A549 (cell line): ENCODE measurements around the gene ADAMTS13. TPM values are rescaled to one million over a fixed set of nuclear protein-coding genes. Genes with fewer than 3 reads are reported as not detected.

Source experiments
- ATAC-seq, 2 experiments: fragments of 200-7000 bp in 1 of 2; fragments of >200 bp in 1 of 2; cut with Nextera tagmentation in 1 of 2; cut with Tn5 transposase in 1 of 2; 3 replicates each; pipeline versions ENCODE4 v1.8.0 to v1.9.1; 2018 to 2020; ENCODE audit warnings: mild to moderate bottlenecking in 1 of 2, moderate library complexity in 1 of 2
- CTCF ChIA-PET: fragments of 300-600 bp; sonication (Branson Sonifier 250); formaldehyde crosslinking; extraction: SDS; loops from one replicate; lab custom pipeline; 2021; ENCODE audit warnings: antibody characterized with exemption, inconsistent platforms; lab: Yijun Ruan, JAX
- POLR2A ChIA-PET: fragments of 350-600 bp; formaldehyde crosslinking; extraction: SDS; loops from one replicate; lab custom pipeline; 2021; ENCODE audit warnings: antibody characterized with exemption, inconsistent platforms; lab: Yijun Ruan, JAX
- DNase-seq, 2 experiments: peaks; one replicate each; pipeline versions ENCODE4 v3.0.0 to v3.0.0-alpha.2; 2011 to 2016; ENCODE audit warnings: low read depth in 1 of 2, low spot score in 1 of 2
- FAIRE-seq: peaks from 2 replicates; lab custom pipeline; 2011; peaks lifted over from hg19 to GRCh38; lab: Jason Lieb, UNC
- H3K27ac ChIP-seq, 2 experiments: fragments of >200 bp; sonication (Bioruptor Twin); formaldehyde crosslinking; 3 replicates each; pipeline ENCODE4 v1.5.1; 2016 to 2017
- H3K4me1 ChIP-seq: fragments of >200 bp; sonication (Bioruptor Twin); formaldehyde crosslinking; 3 replicates; pipeline ENCODE4 v1.6.1; 2016
- H3K4me2 ChIP-seq: fragments of >200 bp; sonication (Bioruptor Twin); formaldehyde crosslinking; 3 replicates; pipeline ENCODE4 v1.6.1; 2016
- H3K4me3 ChIP-seq: fragments of >200 bp; sonication (Bioruptor Twin); formaldehyde crosslinking; 3 replicates; pipeline ENCODE4 v1.5.1; 2016
- H3K9me3 ChIP-seq: fragments of >200 bp; sonication (Bioruptor Twin); formaldehyde crosslinking; 3 replicates; pipeline ENCODE4 v1.6.1; 2016
- CBX2 ChIP-seq: fragments of 200-600 bp; sonication (generic); IDR thresholded peaks from 2 replicates; pipeline ENCODE4 v1.6.1; 2016; ENCODE audit warnings: low read depth, mild to moderate bottlenecking, borderline replicate concordance
- CBX8 ChIP-seq: fragments of 200-600 bp; sonication (generic); IDR thresholded peaks from 2 replicates; pipeline ENCODE4 v1.6.1; 2016
- CEBPB ChIP-seq, 2 experiments: fragments of >200 bp in 1 of 2; sonication (Bioruptor Twin) in 1 of 2; formaldehyde crosslinking in 1 of 2; IDR thresholded peaks; 2 replicates each; pipeline ENCODE4 v1.6.1; 2012 to 2016
- CHD4 ChIP-seq: fragments of 200-600 bp; sonication (generic); IDR thresholded peaks from 2 replicates; pipeline ENCODE4 v1.6.1; 2016; ENCODE audit warnings: antibody characterized with exemption, mild to moderate bottlenecking, borderline replicate concordance
- EHF ChIP-seq: fragments of 250-450 bp; sonication (Bioruptor Pico); IDR thresholded peaks from 2 replicates; pipeline ENCODE4 v1.5.0; 2020; ENCODE audit warnings: mild to moderate bottlenecking
- EHMT2 ChIP-seq: fragments of 200-600 bp; sonication (generic); IDR thresholded peaks from 2 replicates; pipeline ENCODE4 v1.6.1; 2016; ENCODE audit warnings: antibody characterized with exemption, low read depth, mild to moderate bottlenecking, moderate library complexity
- FOSL2 ChIP-seq, 2 experiments: fragments of 450-650 bp in 1 of 2; fragments of >200 bp in 1 of 2; sonication (Bioruptor Twin) in 1 of 2; formaldehyde crosslinking; IDR thresholded peaks; 2 replicates each; pipeline versions ENCODE4 v1.5.0 to v1.6.1; 2016 to 2020; ENCODE audit warnings: mild to moderate bottlenecking in 1 of 2, moderate library complexity in 1 of 2
- GATA3 ChIP-seq: IDR thresholded peaks from 2 replicates; pipeline ENCODE4 v1.6.1; 2012; ENCODE audit warnings: borderline replicate concordance
- HDAC2 ChIP-seq: fragments of 200-600 bp; sonication (generic); IDR thresholded peaks from 2 replicates; pipeline ENCODE4 v1.6.1; 2016
- HES2 ChIP-seq: fragments of >200 bp; sonication (Bioruptor Twin); formaldehyde crosslinking; IDR thresholded peaks from 2 replicates; pipeline ENCODE4 v1.6.1; 2016
- HEYL ChIP-seq: fragments of 250-450 bp; sonication (Bioruptor Pico); IDR thresholded peaks from 2 replicates; pipeline ENCODE4 v1.8.0; 2021; ENCODE audit warnings: mild to moderate bottlenecking, moderate library complexity
- HOXA7 ChIP-seq: fragments of 250-450 bp; sonication (Bioruptor Pico); IDR thresholded peaks from 2 replicates; pipeline ENCODE4 v1.5.0; 2020; ENCODE audit warnings: mild to moderate bottlenecking, moderate library complexity
- HOXB13 ChIP-seq: fragments of 250-450 bp; sonication (Bioruptor Pico); IDR thresholded peaks from 2 replicates; pipeline ENCODE4 v1.5.0; 2020; ENCODE audit warnings: low read depth, mild to moderate bottlenecking, moderate library complexity
- JUN ChIP-seq, 2 experiments: fragments of >200 bp; sonication (Bioruptor Twin); formaldehyde crosslinking; IDR thresholded peaks; 2 replicates in 1 of 2; 3 replicates in 1 of 2; pipeline ENCODE4 v1.6.1; 2016 to 2017
- KDM5A ChIP-seq: fragments of 200-600 bp; sonication (generic); IDR thresholded peaks from 2 replicates; pipeline ENCODE4 v1.6.1; 2016; ENCODE audit warnings: antibody characterized with exemption, mild to moderate bottlenecking
- MAFK ChIP-seq: fragments of 450-650 bp; IDR thresholded peaks from 2 replicates; pipeline ENCODE4 v1.6.1; 2014; ENCODE audit not compliant: partially characterized antibody
- MAZ ChIP-seq: fragments of 150-350 bp; IDR thresholded peaks from 2 replicates; pipeline ENCODE4 v1.6.1; 2014; ENCODE audit warnings: antibody characterized with exemption, low read depth, low read length, borderline replicate concordance
- MYC ChIP-seq: IDR thresholded peaks from 2 replicates; pipeline ENCODE4 v1.6.1; 2012; ENCODE audit warnings: mild to moderate bottlenecking, inconsistent platforms, low read length, improper control_type of control experiment, borderline replicate concordance
- NFE2L2 ChIP-seq: fragments of 150-350 bp; conservative IDR thresholded peaks from 2 replicates; pipeline ENCODE4 v1.6.1; 2014; ENCODE audit warnings: low read length
- POLR2A ChIP-seq: IDR thresholded peaks from 2 replicates; pipeline ENCODE4 v1.6.1; 2012; ENCODE audit warnings: mild to moderate bottlenecking, low read length
- POLR2AphosphoS2 ChIP-seq: conservative IDR thresholded peaks from 2 replicates; pipeline ENCODE4 v1.6.1; 2012; ENCODE audit warnings: low read length, improper control_type of control experiment, inconsistent platforms
- RAD21 ChIP-seq, 2 experiments: fragments of >200 bp in 1 of 2; sonication (Bioruptor Twin) in 1 of 2; formaldehyde crosslinking in 1 of 2; IDR thresholded peaks in 1 of 2; conservative IDR thresholded peaks in 1 of 2; 2 replicates in 1 of 2; 3 replicates in 1 of 2; pipeline ENCODE4 v1.6.1; 2012 to 2018; ENCODE audit warnings: inconsistent platforms in 1 of 2
- RARB ChIP-seq: fragments of 250-450 bp; sonication (Bioruptor Pico); IDR thresholded peaks from 2 replicates; pipeline ENCODE4 v1.8.0; 2021; ENCODE audit warnings: mild to moderate bottlenecking, moderate library complexity
- RFX5 ChIP-seq: fragments of 450-650 bp; IDR thresholded peaks from 2 replicates; pipeline ENCODE4 v1.7.1; 2014; ENCODE audit warnings: antibody characterized with exemption, mild to moderate bottlenecking, moderate library complexity
- RNF2 ChIP-seq: fragments of 200-600 bp; sonication (generic); IDR thresholded peaks from 2 replicates; pipeline ENCODE4 v1.6.1; 2016; ENCODE audit warnings: low read depth, mild to moderate bottlenecking, antibody characterized with exemption, moderate library complexity, borderline replicate concordance
- SREBF2 ChIP-seq: fragments of 450-650 bp; IDR thresholded peaks from 2 replicates; pipeline ENCODE4 v1.6.1; 2014; ENCODE audit warnings: mild to moderate bottlenecking, moderate library complexity
- TFCP2L1 ChIP-seq: fragments of 250-450 bp; sonication (Bioruptor Pico); IDR thresholded peaks from 2 replicates; pipeline ENCODE4 v1.5.0; 2021; ENCODE audit warnings: mild to moderate bottlenecking
- TP53 ChIP-seq: fragments of 250-450 bp; sonication (Bioruptor Pico); IDR thresholded peaks from 2 replicates; pipeline ENCODE4 v1.5.0; 2021; ENCODE audit warnings: mild to moderate bottlenecking, moderate library complexity
- ZNF302 ChIP-seq: fragments of 250-450 bp; sonication (Bioruptor Pico); IDR thresholded peaks from 2 replicates; pipeline ENCODE4 v1.9.0; 2021; ENCODE audit warnings: inconsistent platforms, mild to moderate bottlenecking, moderate library complexity
- ZSCAN20 ChIP-seq: fragments of 250-450 bp; sonication (Bioruptor Pico); IDR thresholded peaks from 2 replicates; pipeline ENCODE4 v1.8.0; 2022; ENCODE audit warnings: mild to moderate bottlenecking, moderate library complexity
- WGBS: methylation state at CpG from one replicate; pipeline ENCODE4 v1.1.6; 2017; ENCODE audit errors: missing lambda C conversion rate; 5-methylcytosine and 5-hydroxymethylcytosine counted together
- polyA plus RNA-seq, 4 experiments: library from polyadenylated mRNA; depleted of rRNA in 3 of 4; stranded (reverse); fragments of >200 nt; fragmentation: RNase III in 1 of 4; extraction: RNeasy Plus Mini Kit Qiagen cat#74134 plus additional on column Dnase treatment in 1 of 4; gene quantifications; 2 replicates in 3 of 4; 3 replicates in 1 of 4; pipeline ENCODE4 v1.2.3, GENCODE V29; 2011 to 2017
- TF ChIP-seq, protein P1 (sequence below): IDR thresholded peaks from 2 replicates; pipeline ENCODE4 v1.6.1; 2012; ENCODE audit warnings: low read depth, borderline replicate concordance
- TF ChIP-seq, protein P2 (sequence below): fragments of 250-450 bp; sonication (Bioruptor Pico); IDR thresholded peaks from 2 replicates; pipeline ENCODE4 v1.5.0; 2021; ENCODE audit warnings: mild to moderate bottlenecking, moderate library complexity, borderline replicate concordance
- TF ChIP-seq, protein P3 (sequence below): fragments of 450-650 bp; IDR thresholded peaks from 2 replicates; pipeline ENCODE4 v1.6.1; 2014; ENCODE audit warnings: antibody characterized with exemption

The ADAMTS13 gene
- polyA plus RNA-seq, 2 of the 4 experiments (the other 2 are of a cell fraction): 0.80 to 0.98 TPM

DNA sequence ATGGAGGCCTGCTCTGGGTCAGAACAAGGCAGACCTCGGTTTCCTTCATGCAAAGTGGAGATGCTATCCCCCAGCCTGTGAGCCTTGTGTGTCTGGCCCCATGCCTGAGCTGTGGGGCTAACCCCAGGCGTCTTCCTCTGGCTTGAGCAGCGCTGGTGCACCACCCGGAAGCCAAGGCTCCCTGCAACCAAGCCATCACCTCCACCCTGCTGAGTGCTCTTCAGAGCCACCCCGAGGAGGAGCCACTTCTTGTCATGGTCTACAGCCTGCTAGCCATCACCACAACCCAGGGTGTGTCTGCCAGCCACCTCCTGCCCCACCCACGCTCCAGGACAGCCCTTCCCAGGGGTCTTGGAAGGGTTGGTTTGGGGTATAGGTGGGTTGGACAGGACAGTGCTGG is 20.6 kb upstream of the ADAMTS13 start:
- H3K4me2 ChIP-seq: no peak overlapping the region
- H3K27ac ChIP-seq: no peak overlapping the region
- 67% methylated on average over 2 of the region's 6 CpGs for WGBS
- no peak for DNase-seq
- no peaks in the 10 kb centered on the region for H3K9me3 ChIP-seq
- ChIA-PET POLR2A (no interaction called here), CTCF (interaction anchor here (0.6 to 4.9 kb wide), 3 partner anchors 15 to 209 kb away, joined by 3 to 45 read pairs (median 5); partner anchors contain the start of gene REXO4)
- no peak overlapping the region for H3K4me3 ChIP-seq
- no peaks in the 10 kb centered on the region for H3K4me1 ChIP-seq
- no peak for TF ChIP-seq HOXB13
- TF ChIP-seq HES2: no peak
- no peak for TF ChIP-seq EHMT2
- TF ChIP-seq ZNF302: no peak
- TF ChIP-seq GATA3: no peak
- no peak for TF ChIP-seq HOXA7 (CRISPR knock-in tag)
- no peak for TF ChIP-seq NFE2L2
- TF ChIP-seq MAFK: no peak
- no peak for TF ChIP-seq SREBF2
- no peak for TF ChIP-seq POLR2A
- TF ChIP-seq POLR2AphosphoS2: no peak
- TF ChIP-seq JUN (IDR thresholded peaks at IDR 0.05): no peak
- TF ChIP-seq, protein P1, sequence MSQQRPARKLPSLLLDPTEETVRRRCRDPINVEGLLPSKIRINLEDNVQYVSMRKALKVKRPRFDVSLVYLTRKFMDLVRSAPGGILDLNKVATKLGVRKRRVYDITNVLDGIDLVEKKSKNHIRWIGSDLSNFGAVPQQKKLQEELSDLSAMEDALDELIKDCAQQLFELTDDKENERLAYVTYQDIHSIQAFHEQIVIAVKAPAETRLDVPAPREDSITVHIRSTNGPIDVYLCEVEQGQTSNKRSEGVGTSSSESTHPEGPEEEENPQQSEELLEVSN: no peak
- no peak for TF ChIP-seq CEBPB (IDR thresholded peaks at IDR 0.05)
- no peak for TF ChIP-seq CHD4
- TF ChIP-seq HDAC2: no peak
- no peak for TF ChIP-seq HEYL (CRISPR knock-in tag)
- no peak for TF ChIP-seq RARB (CRISPR knock-in tag)
- no peak for TF ChIP-seq ZSCAN20
- no peak for TF ChIP-seq RNF2
- TF ChIP-seq, all 56 proteins: peak for 0
- no peak for FAIRE-seq
- ATAC-seq: no peak

GRCh38 chr9:133402689-133403088 is 19.5 kb upstream of the ADAMTS13 start:
- Histone ChIP-seq H3K27ac (no peak overlapping the region), H3K4me3 (no peak overlapping the region), H3K9me3 (no peaks in the 10 kb centered on the region), H3K4me2 (no peak overlapping the region), H3K4me1 (no peaks in the 10 kb centered on the region)
- POLR2A ChIA-PET: no interaction called here
- CTCF ChIA-PET: interaction anchor here (0.6 to 4.9 kb wide), 13 partner anchors 10 to 222 kb away, joined by 3 to 45 read pairs (median 4); partner anchors contain the start of gene REXO4
- no peak for ATAC-seq
- FAIRE-seq: no peak
- DNase-seq: no peak
- TF ChIP-seq, protein P2, sequence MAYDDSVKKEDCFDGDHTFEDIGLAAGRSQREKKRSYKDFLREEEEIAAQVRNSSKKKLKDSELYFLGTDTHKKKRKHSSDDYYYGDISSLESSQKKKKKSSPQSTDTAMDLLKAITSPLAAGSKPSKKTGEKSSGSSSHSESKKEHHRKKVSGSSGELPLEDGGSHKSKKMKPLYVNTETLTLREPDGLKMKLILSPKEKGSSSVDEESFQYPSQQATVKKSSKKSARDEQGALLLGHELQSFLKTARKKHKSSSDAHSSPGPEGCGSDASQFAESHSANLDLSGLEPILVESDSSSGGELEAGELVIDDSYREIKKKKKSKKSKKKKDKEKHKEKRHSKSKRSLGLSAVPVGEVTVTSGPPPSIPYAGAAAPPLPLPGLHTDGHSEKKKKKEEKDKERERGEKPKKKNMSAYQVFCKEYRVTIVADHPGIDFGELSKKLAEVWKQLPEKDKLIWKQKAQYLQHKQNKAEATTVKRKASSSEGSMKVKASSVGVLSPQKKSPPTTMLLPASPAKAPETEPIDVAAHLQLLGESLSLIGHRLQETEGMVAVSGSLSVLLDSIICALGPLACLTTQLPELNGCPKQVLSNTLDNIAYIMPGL (CRISPR knock-in tag): no peak
- TF ChIP-seq HOXA7 (CRISPR knock-in tag) (no peak), KDM5A (no peak), CBX8 (no peak), HDAC2 (no peak), TFCP2L1 (CRISPR knock-in tag) (no peak), ZSCAN20 (no peak), MAZ (no peak), MYC (no peak), HES2 (no peak), FOSL2 (IDR thresholded peaks at IDR 0.05) (no peak), FOSL2 (CRISPR knock-in tag; IDR thresholded peaks at IDR 0.05) (no peak), RNF2 (no peak), EHF (CRISPR knock-in tag) (no peak), TP53 (CRISPR knock-in tag) (no peak), CBX2 (no peak), RFX5 (no peak), RAD21 (conservative IDR thresholded peaks at IDR 0.05 in 1 of 2, IDR thresholded peaks at IDR 0.05 in 1 of 2) (no peak), CHD4 (no peak), POLR2AphosphoS2 (no peak)
- TF ChIP-seq, protein P3, sequence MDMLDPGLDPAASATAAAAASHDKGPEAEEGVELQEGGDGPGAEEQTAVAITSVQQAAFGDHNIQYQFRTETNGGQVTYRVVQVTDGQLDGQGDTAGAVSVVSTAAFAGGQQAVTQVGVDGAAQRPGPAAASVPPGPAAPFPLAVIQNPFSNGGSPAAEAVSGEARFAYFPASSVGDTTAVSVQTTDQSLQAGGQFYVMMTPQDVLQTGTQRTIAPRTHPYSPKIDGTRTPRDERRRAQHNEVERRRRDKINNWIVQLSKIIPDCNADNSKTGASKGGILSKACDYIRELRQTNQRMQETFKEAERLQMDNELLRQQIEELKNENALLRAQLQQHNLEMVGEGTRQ: no peak
- no CpG with 5 or more reads among the region's 7 CpGs for whole genome bisulfite sequencing
